GM19025 (cell line): ENCODE measurements around the gene ANXA3.
A peak's percentile ranks its signal among the peaks of the same experiment; 100 is the strongest.
"Not testable (repeated sequence)": the region's sequence is repeated elsewhere in the genome, so short reads cannot be mapped to it uniquely, and the experiment has no call there.

Source experiments
- ATAC-seq: cut with Tn5 transposase; IDR thresholded peaks from one replicate; pipeline ENCODE4 v1.9.1; 2021; ENCODE audit warnings: mild to moderate bottlenecking, low read depth, moderate library complexity; ENCODE audit not compliant: unreplicated experiment

ANXA3 gene

GRCh38 chr4:78569306-78569821 lies 17.8 kb downstream of the ANXA3 start:
- no peak for ATAC-seq

GRCh38 chr4:78570117-78570516 lies 18.5 kb downstream of the ANXA3 start:
- no peak for ATAC-seq

- ATAC-seq: no peak
Measured at GRCh38 chr4:78571804-78572203, 20.2 kb downstream of the ANXA3 start.

GRCh38 chr4:78578674-78579425 lies 27.3 kb downstream of the ANXA3 start:
- no peak for ATAC-seq

- ATAC-seq: no peak
Measured at GRCh38 chr4:78581618-78582017, 30.0 kb downstream of the ANXA3 start.

GRCh38 chr4:78584863-78585547 lies 33.4 kb downstream of the ANXA3 start:
- ATAC-seq: no peak

- no peak for ATAC-seq
Measured at GRCh38 chr4:78585633-78586032, 34.1 kb downstream of the ANXA3 start.

GRCh38 chr4:78588894-78589545 lies 37.5 kb downstream of the ANXA3 start:
- ATAC-seq: no peak

- no peak for ATAC-seq
Measured at GRCh38 chr4:78591404-78591803, 39.8 kb downstream of the ANXA3 start.

GRCh38 chr4:78592088-78592783 lies 40.7 kb downstream of the ANXA3 start:
- peak; percentile 43 for ATAC-seq

- ATAC-seq: no peak
Measured at GRCh38 chr4:78596111-78596742, 44.7 kb downstream of the ANXA3 start.

GRCh38 chr4:78598431-78598830 lies 46.9 kb downstream of the ANXA3 start:
- ATAC-seq: not testable (repeated sequence)

GRCh38 chr4:78599147-78599546 lies 47.6 kb downstream of the ANXA3 start:
- no peak for ATAC-seq

- ATAC-seq: no peak
Measured at GRCh38 chr4:78599931-78600375, 48.4 kb downstream of the ANXA3 start.

- peak; percentile 84 for ATAC-seq
Measured at GRCh38 chr4:78601013-78601412, 49.4 kb downstream of the ANXA3 start.

- ATAC-seq: no peak
Measured at GRCh38 chr4:78602334-78602733, 50.8 kb downstream of the ANXA3 start.

GRCh38 chr4:78603384-78603783 lies 51.8 kb downstream of the ANXA3 start:
- ATAC-seq: no peak

- ATAC-seq: no peak
Measured at GRCh38 chr4:78604988-78605387, 53.4 kb downstream of the ANXA3 start.

- no peak for ATAC-seq
Measured at GRCh38 chr4:78606035-78606434, 54.5 kb downstream of the ANXA3 start.

- no peak for ATAC-seq
Measured at GRCh38 chr4:78606530-78607095, 55.0 kb downstream of the ANXA3 start.
